HG03354 (cell line): ENCODE data around the gene SLC39A9.
"Not testable (repeated sequence)": the region's sequence is repeated elsewhere in the genome, so short reads cannot be mapped to it uniquely, and the experiment has no call there.

Experiments used
- ATAC-seq: cut with Tn5 transposase; IDR thresholded peaks from one replicate; pipeline ENCODE4 v1.9.1; 2021; ENCODE audit warnings: mild to moderate bottlenecking; ENCODE audit not compliant: unreplicated experiment, poor library complexity, severe bottlenecking

Gene SLC39A9

GRCh38 chr14:69416087-69416486, 17.6 kb downstream of the SLC39A9 start:
- not testable (repeated sequence) for ATAC-seq

GRCh38 chr14:69423279-69423678, 24.8 kb downstream of the SLC39A9 start:
- ATAC-seq = no peak

GRCh38 chr14:69424149-69424923, 25.8 kb downstream of the SLC39A9 start:
- ATAC-seq = no peak

GRCh38 chr14:69427596-69427995, 29.1 kb downstream of the SLC39A9 start:
- no peak for ATAC-seq

GRCh38 chr14:69428289-69428998, 30.0 kb downstream of the SLC39A9 start:
- peak; percentile 72 for ATAC-seq

- ATAC-seq = no peak
Observed at GRCh38 chr14:69429643-69430042, 31.2 kb downstream of the SLC39A9 start.

GRCh38 chr14:69430306-69430939, 31.9 kb downstream of the SLC39A9 start:
- no peak for ATAC-seq

- ATAC-seq = no peak
Observed at GRCh38 chr14:69432364-69432763, 33.9 kb downstream of the SLC39A9 start.

- no peak for ATAC-seq
Observed at GRCh38 chr14:69439521-69440270, 41.2 kb downstream of the SLC39A9 start.

GRCh38 chr14:69441948-69442347, 43.5 kb downstream of the SLC39A9 start:
- peak; percentile 83 for ATAC-seq

GRCh38 chr14:69443296-69443805, 44.9 kb downstream of the SLC39A9 start:
- no peak for ATAC-seq

GRCh38 chr14:69449216-69449615, 50.7 kb downstream of the SLC39A9 start:
- no peak for ATAC-seq

- ATAC-seq = no peak
Observed at GRCh38 chr14:69451941-69452340, 53.4 kb downstream of the SLC39A9 start.

GRCh38 chr14:69458350-69458749, 59.9 kb downstream of the SLC39A9 start:
- ATAC-seq = no peak

GRCh38 chr14:69459122-69459521, 60.6 kb downstream of the SLC39A9 start:
- ATAC-seq = no peak

- peak; percentile 66 for ATAC-seq
Observed at GRCh38 chr14:69460093-69460701, 61.7 kb downstream of the SLC39A9 start.

- ATAC-seq = no peak
Observed at GRCh38 chr14:69464379-69464778, 65.9 kb downstream of the SLC39A9 start.

- no peak for ATAC-seq
Observed at GRCh38 chr14:69464829-69465228, 66.3 kb downstream of the SLC39A9 start.

- ATAC-seq = no peak
Observed at GRCh38 chr14:69468949-69469348, 70.5 kb downstream of the SLC39A9 start.
